Measurements from ENCODE around the gene P2RX1. TPM values are rescaled to one million over a fixed set of nuclear protein-coding genes. Genes with fewer than 3 reads are reported as not detected.
"Not testable (repeated sequence)": the region's sequence is repeated elsewhere in the genome, so short reads cannot be mapped to it uniquely, and the experiment has no call there.

The P2RX1 gene
- total RNA-seq, 1 experiment from 2014 or later: not detected

DNA sequence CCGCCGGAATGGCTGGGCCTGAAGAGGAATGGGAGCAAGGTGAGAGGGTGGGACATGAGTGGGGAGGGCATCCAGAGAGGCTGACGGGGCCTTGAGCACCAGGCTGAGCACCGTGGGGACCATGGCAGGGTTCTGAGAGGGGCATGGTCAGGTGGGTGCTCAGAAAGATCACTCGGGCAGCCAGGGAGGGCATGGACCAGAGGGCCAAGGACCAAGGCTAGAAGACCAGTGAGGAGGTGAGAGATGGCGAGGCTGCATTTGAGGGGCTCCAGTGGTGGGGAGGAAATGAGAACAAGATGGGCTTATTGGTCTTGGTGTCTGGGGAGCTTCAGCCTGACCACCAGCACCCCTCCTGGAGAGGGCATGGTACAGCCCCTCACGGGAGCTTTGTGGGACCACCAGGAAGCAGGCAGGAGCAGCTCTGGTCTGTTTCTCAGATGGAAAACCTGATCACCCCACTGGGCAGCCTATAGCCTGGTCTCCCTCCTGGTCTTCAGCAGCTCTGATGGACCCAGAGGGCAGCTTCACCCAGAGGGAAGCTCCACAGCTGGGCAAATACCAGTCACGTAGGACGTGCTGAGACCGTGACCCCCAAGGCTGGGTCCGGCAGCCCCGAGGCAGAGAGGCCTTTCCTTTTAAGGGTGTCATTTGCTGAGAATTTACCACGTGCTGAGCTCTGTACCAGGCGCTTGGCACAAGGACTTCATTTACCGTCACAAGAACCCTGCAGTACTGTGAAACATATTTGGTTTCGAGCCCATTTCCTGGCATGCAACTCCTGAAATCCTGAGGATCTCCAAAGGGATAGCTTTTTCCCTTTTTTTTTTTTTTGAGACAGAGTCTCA is 58.8 kb downstream of the P2RX1 start:
- H3K23ac ChIP-seq (ENCODE audit: insufficient read length, low read depth, low read length): no peak overlapping the region
- no peak overlapping the region for H2AFZ ChIP-seq (ENCODE audit: low read length)
- no peak overlapping the region for H3K27ac ChIP-seq (ENCODE audit: insufficient read length, low read depth, low read length)
- no peak overlapping the region for H4K5ac ChIP-seq (ENCODE audit: insufficient read length, low read depth, low read length)
- H3K9me3 Mint-ChIP-seq: peaks cover 6 to 7% of the 10 kb centered on the region in 2 experiments; a peak in 4 of 5 replicates
- H3K9ac ChIP-seq (ENCODE audit: extremely low read depth, insufficient read length, low read length): no peak overlapping the region
- no peaks in the 10 kb centered on the region for H3K79me2 ChIP-seq (ENCODE audit: insufficient read depth, low read length)
- no peak overlapping the region for H2BK120ac ChIP-seq (ENCODE audit: low read depth, low read length, poor library complexity, severe bottlenecking)
- no peak overlapping the region for H2BK5ac ChIP-seq (ENCODE audit: insufficient read length, low read length)
- H2BK20ac ChIP-seq (ENCODE audit: low read depth, low read length, poor library complexity, severe bottlenecking): no peak overlapping the region
- H3K9me3 ChIP-seq (ENCODE audit: control insufficient read depth, low read depth, low read length): no peaks in the 10 kb centered on the region
- H3K79me1 ChIP-seq (ENCODE audit: insufficient read depth, low read depth, low read length, poor library complexity, severe bottlenecking): no peaks in the 10 kb centered on the region
- peaks cover 4% of the 10 kb centered on the region; the same call in 1 of the 2 replicates for H3K27me3 Mint-ChIP-seq (ENCODE audit: low read depth)
- H3K27me3 ChIP-seq (ENCODE audit: insufficient read depth, low read length): no peaks in the 10 kb centered on the region
- H3K18ac ChIP-seq (ENCODE audit: insufficient read length, low read depth, low read length): no peak overlapping the region
- TF ChIP-seq, protein P1, sequence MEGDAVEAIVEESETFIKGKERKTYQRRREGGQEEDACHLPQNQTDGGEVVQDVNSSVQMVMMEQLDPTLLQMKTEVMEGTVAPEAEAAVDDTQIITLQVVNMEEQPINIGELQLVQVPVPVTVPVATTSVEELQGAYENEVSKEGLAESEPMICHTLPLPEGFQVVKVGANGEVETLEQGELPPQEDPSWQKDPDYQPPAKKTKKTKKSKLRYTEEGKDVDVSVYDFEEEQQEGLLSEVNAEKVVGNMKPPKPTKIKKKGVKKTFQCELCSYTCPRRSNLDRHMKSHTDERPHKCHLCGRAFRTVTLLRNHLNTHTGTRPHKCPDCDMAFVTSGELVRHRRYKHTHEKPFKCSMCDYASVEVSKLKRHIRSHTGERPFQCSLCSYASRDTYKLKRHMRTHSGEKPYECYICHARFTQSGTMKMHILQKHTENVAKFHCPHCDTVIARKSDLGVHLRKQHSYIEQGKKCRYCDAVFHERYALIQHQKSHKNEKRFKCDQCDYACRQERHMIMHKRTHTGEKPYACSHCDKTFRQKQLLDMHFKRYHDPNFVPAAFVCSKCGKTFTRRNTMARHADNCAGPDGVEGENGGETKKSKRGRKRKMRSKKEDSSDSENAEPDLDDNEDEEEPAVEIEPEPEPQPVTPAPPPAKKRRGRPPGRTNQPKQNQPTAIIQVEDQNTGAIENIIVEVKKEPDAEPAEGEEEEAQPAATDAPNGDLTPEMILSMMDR (conservative IDR thresholded peaks at IDR 0.05): no peak
- H3K4ac ChIP-seq (ENCODE audit: low read depth, low read length): no peak overlapping the region
- no peaks in the 10 kb centered on the region for H4K20me1 ChIP-seq (ENCODE audit: control insufficient read depth, insufficient read depth, insufficient read length)
- peaks cover 4% of the 10 kb centered on the region for H3K23me2 ChIP-seq (ENCODE audit: insufficient read length, low read depth, low read length, poor library complexity, severe bottlenecking)
- no peak overlapping the region for H2BK12ac ChIP-seq (ENCODE audit: insufficient read length, low read depth, low read length)
- no peak overlapping the region for H3K56ac ChIP-seq (ENCODE audit: insufficient read length, low read depth, low read length)
- no peak for DNase-seq
- no peak overlapping the region for H2AK5ac ChIP-seq (ENCODE audit: insufficient read length, low read length)
- no peak overlapping the region for H2BK15ac ChIP-seq (ENCODE audit: low read depth, low read length)
- H3K4me3 Mint-ChIP-seq: no peak overlapping the region
- H3T11ph ChIP-seq (ENCODE audit: low read length): no peak overlapping the region
- peaks cover 2 to 3% of the 10 kb centered on the region in 2 experiments; a peak in 2 of 4 replicates for H3K4me1 Mint-ChIP-seq
- no peak overlapping the region for H4K91ac ChIP-seq (ENCODE audit: insufficient read length, low read depth, low read length)
- no CpG with 5 or more reads among the region's 16 CpGs for WGBS (ENCODE audit: extremely low coverage, insufficient read length, low lambda C conversion rate)
- no peak overlapping the region for H3K14ac ChIP-seq (ENCODE audit: insufficient read depth, low read length)
- no peak overlapping the region for H3K4me2 ChIP-seq (ENCODE audit: insufficient read depth, insufficient read length, low read length)
- no peaks in the 10 kb centered on the region for H3K4me1 ChIP-seq (ENCODE audit: insufficient read depth, low read length)
- no peak overlapping the region for H3K27ac Mint-ChIP-seq
- peaks cover 2 to 9% (median 3%) of the 10 kb centered on the region in 3 experiments; a peak in 3 of 7 replicates for H3K36me3 Mint-ChIP-seq (ENCODE audit: insufficient read depth in 1 of 3, low read depth in 3 of 3)
- H4K8ac ChIP-seq (replicated peaks; ENCODE audit: insufficient read length, low read depth, low read length): no peak overlapping the region

DNA sequence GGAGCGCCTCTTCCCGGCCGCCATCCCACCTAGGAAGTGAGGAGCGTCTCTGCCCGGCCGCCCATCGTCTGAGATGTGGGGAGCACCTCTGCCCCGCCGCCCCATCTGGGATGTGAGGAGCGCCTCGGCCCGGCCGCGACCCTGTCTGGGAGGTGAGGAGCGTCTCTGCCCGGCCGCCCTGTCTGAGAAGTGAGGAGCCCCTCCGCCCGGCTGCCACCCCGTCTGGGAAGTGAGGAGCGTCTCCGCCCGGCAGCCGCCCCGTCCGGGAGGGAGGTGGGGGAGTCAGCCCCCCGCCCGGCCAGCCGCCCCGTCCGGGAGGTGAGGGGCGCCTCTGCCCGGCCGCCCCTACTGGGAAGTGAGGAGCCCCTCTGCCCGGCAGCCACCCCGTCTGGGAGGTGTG is 62.1 kb downstream of the P2RX1 start:
- not testable (repeated sequence) for H4K5ac ChIP-seq (ENCODE audit: insufficient read length, low read depth, low read length); H3K4me1 Mint-ChIP-seq; H2BK15ac ChIP-seq (ENCODE audit: low read depth, low read length); H3K4ac ChIP-seq (ENCODE audit: low read depth, low read length); H2AFZ ChIP-seq (ENCODE audit: low read length); H3K9me3 ChIP-seq (ENCODE audit: control insufficient read depth, low read depth, low read length); H2AK5ac ChIP-seq (ENCODE audit: insufficient read length, low read length); H3K27me3 ChIP-seq (ENCODE audit: insufficient read depth, low read length); H3K14ac ChIP-seq (ENCODE audit: insufficient read depth, low read length); H3K23ac ChIP-seq (ENCODE audit: insufficient read length, low read depth, low read length); H4K8ac ChIP-seq (replicated peaks; ENCODE audit: insufficient read length, low read depth, low read length); H4K20me1 ChIP-seq (ENCODE audit: control insufficient read depth, insufficient read depth, insufficient read length); H3K79me1 ChIP-seq (ENCODE audit: insufficient read depth, low read depth, low read length, poor library complexity, severe bottlenecking); H3K27ac Mint-ChIP-seq; H3K18ac ChIP-seq (ENCODE audit: insufficient read length, low read depth, low read length); H3K79me2 ChIP-seq (ENCODE audit: insufficient read depth, low read length); H3K9me3 Mint-ChIP-seq; H3K4me2 ChIP-seq (ENCODE audit: insufficient read depth, insufficient read length, low read length); H2BK5ac ChIP-seq (ENCODE audit: insufficient read length, low read length); H2BK120ac ChIP-seq (ENCODE audit: low read depth, low read length, poor library complexity, severe bottlenecking); H3K27ac ChIP-seq (ENCODE audit: insufficient read length, low read depth, low read length); H3K56ac ChIP-seq (ENCODE audit: insufficient read length, low read depth, low read length); H2BK12ac ChIP-seq (ENCODE audit: insufficient read length, low read depth, low read length); H4K91ac ChIP-seq (ENCODE audit: insufficient read length, low read depth, low read length); H2BK20ac ChIP-seq (ENCODE audit: low read depth, low read length, poor library complexity, severe bottlenecking); H3K23me2 ChIP-seq (ENCODE audit: insufficient read length, low read depth, low read length, poor library complexity, severe bottlenecking); H3K9ac ChIP-seq (ENCODE audit: extremely low read depth, insufficient read length, low read length); H3K36me3 Mint-ChIP-seq (ENCODE audit: insufficient read depth in 1 of 3, low read depth in 3 of 3); DNase-seq; H3K4me3 Mint-ChIP-seq; H3T11ph ChIP-seq (ENCODE audit: low read length); H3K4me1 ChIP-seq (ENCODE audit: insufficient read depth, low read length)
- no CpG with 5 or more reads among the region's 36 CpGs for WGBS (ENCODE audit: extremely low coverage, insufficient read length, low lambda C conversion rate)
- H3K27me3 Mint-ChIP-seq (ENCODE audit: low read depth): peaks cover 22% of the 10 kb centered on the region
